Neural cell (in vitro differentiated cells): ENCODE data around the gene NEK5. TPM values are rescaled to one million over a fixed set of nuclear protein-coding genes. Genes with fewer than 3 reads are reported as not detected.

Experiments
- H2AFZ ChIP-seq: fragments of 200-600, 300-800 bp; sonication (generic), shearing (Covaris generic); 2 replicates; pipeline ENCODE4 v1.6.0; 2014; ENCODE audit warnings: low read depth, mild to moderate bottlenecking, antibody characterized with exemption, low read length, moderate library complexity
- H3F3A ChIP-seq: fragments of 200-600 bp; shearing (Covaris generic); 2 replicates; pipeline ENCODE4 v1.6.1; 2016; ENCODE audit warnings: mild to moderate bottlenecking, moderate library complexity, mixed read lengths, antibody characterized with exemption, low read length; ENCODE audit not compliant: insufficient read depth, poor library complexity, severe bottlenecking
- H3K27ac ChIP-seq: fragments of 200-600, 300-800 bp; sonication (generic), shearing (Covaris generic); 2 replicates; pipeline ENCODE4 v1.5.1; 2014; ENCODE audit warnings: mild to moderate bottlenecking, low read length, moderate library complexity
- H3K27me3 ChIP-seq: fragments of 300-800, 200-600 bp; sonication (generic), shearing (Covaris generic); 2 replicates; pipeline ENCODE4 v1.6.0; 2014; ENCODE audit warnings: mild to moderate bottlenecking, low read depth, low read length, moderate library complexity; ENCODE audit not compliant: insufficient read depth
- H3K36me3 ChIP-seq: fragments of 300-800, 200-600 bp; sonication (generic), shearing (Covaris generic); 2 replicates; pipeline ENCODE4 v1.5.1; 2014; ENCODE audit warnings: mild to moderate bottlenecking, antibody characterized with exemption, low read length, moderate library complexity; ENCODE audit not compliant: insufficient read depth
- H3K4me2 ChIP-seq: fragments of 300-800, 200-600 bp; sonication (generic), shearing (Covaris generic); 2 replicates; pipeline ENCODE4 v1.6.0; 2014; ENCODE audit warnings: mild to moderate bottlenecking, low read length
- H3K4me3 ChIP-seq: fragments of 300-800, 200-600 bp; sonication (generic), shearing (Covaris generic); 2 replicates; pipeline ENCODE4 v1.5.1; 2014; ENCODE audit warnings: mild to moderate bottlenecking, low read length, moderate library complexity
- H3K79me2 ChIP-seq: fragments of 200-600 bp; shearing (Covaris generic); replicated peaks from 2 replicates; pipeline ENCODE4 v1.6.0; 2014; ENCODE audit warnings: mild to moderate bottlenecking, low read length, moderate library complexity; ENCODE audit not compliant: insufficient read depth
- H3K9ac ChIP-seq: fragments of 300-800, 200-600 bp; sonication (generic), shearing (Covaris generic); 2 replicates; pipeline ENCODE4 v1.6.1; 2016; ENCODE audit warnings: mild to moderate bottlenecking, low read length, mixed read lengths
- H3K9me2 ChIP-seq: fragments of 200-600 bp; shearing (Covaris generic); 2 replicates; pipeline ENCODE4 v1.6.1; 2016; ENCODE audit warnings: mild to moderate bottlenecking, low read length, mixed read lengths; ENCODE audit not compliant: insufficient read depth
- H3K9me3 ChIP-seq: fragments of 200-600, 300-800 bp; sonication (generic), shearing (Covaris generic); 2 replicates; pipeline ENCODE4 v1.6.1; 2016; ENCODE audit warnings: mild to moderate bottlenecking, mixed run types, low read length, moderate library complexity, mixed read lengths
- H4K20me1 ChIP-seq: fragments of 200-600 bp; shearing (Covaris generic); 2 replicates; pipeline ENCODE4 v1.6.1; 2016; ENCODE audit warnings: mild to moderate bottlenecking, mixed run types; ENCODE audit not compliant: insufficient read depth
- EP300 ChIP-seq: fragments of 450-650 bp; conservative IDR thresholded peaks from 2 replicates; pipeline ENCODE4 v1.6.1; 2014; ENCODE audit warnings: antibody characterized with exemption, mild to moderate bottlenecking, moderate library complexity; ENCODE audit not compliant: poor library complexity, severe bottlenecking
- EZH2 ChIP-seq: fragments of 200-600, 300-800 bp; shearing (Covaris generic), sonication (generic); IDR thresholded peaks from 2 replicates; pipeline ENCODE4 v1.6.1; 2014; ENCODE audit warnings: antibody characterized with exemption, low read length, borderline replicate concordance, mild to moderate bottlenecking; ENCODE audit not compliant: insufficient read depth, poor library complexity, severe bottlenecking
- MXI1 ChIP-seq: fragments of 450-650 bp; conservative IDR thresholded peaks from 2 replicates; pipeline ENCODE4 v1.6.1; 2014; ENCODE audit warnings: antibody characterized with exemption, mild to moderate bottlenecking; ENCODE audit not compliant: poor library complexity, severe bottlenecking
- POLR2AphosphoS5 ChIP-seq: IDR thresholded peaks from 2 replicates; pipeline ENCODE4 v1.6.1; 2012
- RAD21 ChIP-seq: fragments of 450-650 bp; conservative IDR thresholded peaks from 2 replicates; pipeline ENCODE4 v1.6.1; 2014; ENCODE audit warnings: antibody characterized with exemption, mild to moderate bottlenecking, moderate library complexity
- SMC3 ChIP-seq: fragments of 450-650 bp; conservative IDR thresholded peaks from 2 replicates; pipeline ENCODE4 v1.6.1; 2014; ENCODE audit warnings: antibody characterized with exemption, mild to moderate bottlenecking, moderate library complexity; ENCODE audit not compliant: poor library complexity
- TAF1 ChIP-seq: IDR thresholded peaks from 2 replicates; pipeline ENCODE4 v1.6.1; 2012; ENCODE audit warnings: low read depth
- polyA plus RNA-seq: library from polyadenylated mRNA; depleted of rRNA; stranded (reverse); fragments of >200 nt; gene quantifications from 2 replicates; pipeline ENCODE4 v1.2.3, GENCODE V29; 2014
- TF ChIP-seq, protein P1 (sequence below): IDR thresholded peaks from 2 replicates; pipeline ENCODE4 v1.6.1; 2012; ENCODE audit warnings: borderline replicate concordance
- TF ChIP-seq, protein P2 (sequence below): fragments of 450-650 bp; IDR thresholded peaks from 2 replicates; pipeline ENCODE4 v1.5.1; 2014; ENCODE audit warnings: antibody characterized with exemption, mild to moderate bottlenecking, moderate library complexity; ENCODE audit not compliant: poor library complexity, severe bottlenecking

Gene NEK5
- polyA plus RNA-seq, 1 donor from 2014 or later, result 0.43 TPM

DNA sequence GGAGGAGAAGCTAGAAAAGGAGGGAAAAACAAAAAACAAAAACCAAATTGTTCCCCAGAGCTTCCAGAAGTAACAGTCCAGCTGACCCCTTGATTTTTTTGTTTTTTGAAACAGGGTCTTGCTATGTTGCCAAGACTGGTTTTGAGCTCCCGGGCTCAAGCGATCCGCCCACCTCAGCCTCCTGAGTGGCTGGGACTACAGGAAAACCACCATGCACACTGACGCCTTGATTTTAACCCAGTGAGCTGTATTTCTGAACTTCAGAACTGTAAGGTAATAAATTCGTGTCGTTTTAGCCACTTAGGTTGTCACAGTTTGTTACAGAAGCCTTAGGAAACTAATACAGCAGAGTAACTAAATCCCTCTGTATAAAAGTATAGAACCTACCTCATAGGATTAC is 31.6 kb upstream of the NEK5 start:
- Histone ChIP-seq H4K20me1 (no peaks in the 10 kb centered on the region), H3K27me3 (no peaks in the 10 kb centered on the region), H3K36me3 (no peaks in the 10 kb centered on the region), H3K9me2 (no peaks in the 10 kb centered on the region), H3K79me2 (no peaks in the 10 kb centered on the region), H3K4me2 (no peak overlapping the region), H3K9me3 (no peaks in the 10 kb centered on the region), H3K4me3 (no peak overlapping the region), H3F3A (no peaks in the 10 kb centered on the region), H3K9ac (no peak overlapping the region), H2AFZ (no peak overlapping the region), H3K27ac (no peak overlapping the region)
- TF ChIP-seq, protein P1, sequence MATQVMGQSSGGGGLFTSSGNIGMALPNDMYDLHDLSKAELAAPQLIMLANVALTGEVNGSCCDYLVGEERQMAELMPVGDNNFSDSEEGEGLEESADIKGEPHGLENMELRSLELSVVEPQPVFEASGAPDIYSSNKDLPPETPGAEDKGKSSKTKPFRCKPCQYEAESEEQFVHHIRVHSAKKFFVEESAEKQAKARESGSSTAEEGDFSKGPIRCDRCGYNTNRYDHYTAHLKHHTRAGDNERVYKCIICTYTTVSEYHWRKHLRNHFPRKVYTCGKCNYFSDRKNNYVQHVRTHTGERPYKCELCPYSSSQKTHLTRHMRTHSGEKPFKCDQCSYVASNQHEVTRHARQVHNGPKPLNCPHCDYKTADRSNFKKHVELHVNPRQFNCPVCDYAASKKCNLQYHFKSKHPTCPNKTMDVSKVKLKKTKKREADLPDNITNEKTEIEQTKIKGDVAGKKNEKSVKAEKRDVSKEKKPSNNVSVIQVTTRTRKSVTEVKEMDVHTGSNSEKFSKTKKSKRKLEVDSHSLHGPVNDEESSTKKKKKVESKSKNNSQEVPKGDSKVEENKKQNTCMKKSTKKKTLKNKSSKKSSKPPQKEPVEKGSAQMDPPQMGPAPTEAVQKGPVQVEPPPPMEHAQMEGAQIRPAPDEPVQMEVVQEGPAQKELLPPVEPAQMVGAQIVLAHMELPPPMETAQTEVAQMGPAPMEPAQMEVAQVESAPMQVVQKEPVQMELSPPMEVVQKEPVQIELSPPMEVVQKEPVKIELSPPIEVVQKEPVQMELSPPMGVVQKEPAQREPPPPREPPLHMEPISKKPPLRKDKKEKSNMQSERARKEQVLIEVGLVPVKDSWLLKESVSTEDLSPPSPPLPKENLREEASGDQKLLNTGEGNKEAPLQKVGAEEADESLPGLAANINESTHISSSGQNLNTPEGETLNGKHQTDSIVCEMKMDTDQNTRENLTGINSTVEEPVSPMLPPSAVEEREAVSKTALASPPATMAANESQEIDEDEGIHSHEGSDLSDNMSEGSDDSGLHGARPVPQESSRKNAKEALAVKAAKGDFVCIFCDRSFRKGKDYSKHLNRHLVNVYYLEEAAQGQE, result no peak
- TF ChIP-seq RAD21 (no peak), TAF1 (no peak)

DNA sequence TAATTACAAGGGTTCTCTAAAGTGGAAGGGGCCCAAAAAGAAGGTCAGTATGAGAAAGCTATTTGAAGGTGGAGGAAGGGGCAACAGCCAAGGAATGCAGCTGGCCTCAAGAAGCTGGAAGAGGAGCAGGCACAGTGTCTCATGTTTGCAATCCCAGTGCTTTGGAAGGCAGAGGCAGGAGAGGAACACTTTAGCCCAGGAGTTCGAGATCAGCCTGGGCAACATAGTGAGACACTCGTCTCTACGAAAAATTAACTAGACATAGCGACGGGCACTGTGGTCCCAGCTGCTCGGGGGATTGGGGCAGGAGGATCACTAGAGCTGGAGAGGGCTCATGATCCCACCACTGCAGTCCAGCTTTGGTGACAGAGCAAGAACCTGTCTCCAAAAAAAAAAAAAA is 31.2 kb upstream of the NEK5 start:
- H3K9me2 ChIP-seq, result no peaks in the 10 kb centered on the region
- no peak overlapping the region for H3K4me2 ChIP-seq
- no peaks in the 10 kb centered on the region for H3K27me3 ChIP-seq
- H2AFZ ChIP-seq, result no peak overlapping the region
- H3K9ac ChIP-seq, result no peak overlapping the region
- no peak for TF ChIP-seq POLR2AphosphoS5
- no peak for TF ChIP-seq RAD21
- TF ChIP-seq, protein P2, sequence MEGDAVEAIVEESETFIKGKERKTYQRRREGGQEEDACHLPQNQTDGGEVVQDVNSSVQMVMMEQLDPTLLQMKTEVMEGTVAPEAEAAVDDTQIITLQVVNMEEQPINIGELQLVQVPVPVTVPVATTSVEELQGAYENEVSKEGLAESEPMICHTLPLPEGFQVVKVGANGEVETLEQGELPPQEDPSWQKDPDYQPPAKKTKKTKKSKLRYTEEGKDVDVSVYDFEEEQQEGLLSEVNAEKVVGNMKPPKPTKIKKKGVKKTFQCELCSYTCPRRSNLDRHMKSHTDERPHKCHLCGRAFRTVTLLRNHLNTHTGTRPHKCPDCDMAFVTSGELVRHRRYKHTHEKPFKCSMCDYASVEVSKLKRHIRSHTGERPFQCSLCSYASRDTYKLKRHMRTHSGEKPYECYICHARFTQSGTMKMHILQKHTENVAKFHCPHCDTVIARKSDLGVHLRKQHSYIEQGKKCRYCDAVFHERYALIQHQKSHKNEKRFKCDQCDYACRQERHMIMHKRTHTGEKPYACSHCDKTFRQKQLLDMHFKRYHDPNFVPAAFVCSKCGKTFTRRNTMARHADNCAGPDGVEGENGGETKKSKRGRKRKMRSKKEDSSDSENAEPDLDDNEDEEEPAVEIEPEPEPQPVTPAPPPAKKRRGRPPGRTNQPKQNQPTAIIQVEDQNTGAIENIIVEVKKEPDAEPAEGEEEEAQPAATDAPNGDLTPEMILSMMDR, result no peak
- TF ChIP-seq MXI1, result no peak
- TF ChIP-seq SMC3, result no peak
- TF ChIP-seq EZH2, result no peak
- no peak for TF ChIP-seq TAF1
- TF ChIP-seq EP300, result no peak
- TF ChIP-seq, protein P1, result no peak
- no peaks in the 10 kb centered on the region for H3K9me3 ChIP-seq
- H3K27ac ChIP-seq, result no peak overlapping the region
- H3K36me3 ChIP-seq, result no peaks in the 10 kb centered on the region
- no peaks in the 10 kb centered on the region for H3F3A ChIP-seq
- H3K79me2 ChIP-seq, result no peaks in the 10 kb centered on the region
- H4K20me1 ChIP-seq, result no peaks in the 10 kb centered on the region
- H3K4me3 ChIP-seq, result peak overlapping the region; percentile 93
